ENCODE measurements around the gene LGMN. TPM values are rescaled to one million over a fixed set of nuclear protein-coding genes. Genes with fewer than 3 reads are reported as not detected.

Gene LGMN
- polyA plus RNA-seq, 1 of the 3 experiments (the other 2 are of a cell fraction), result 76.3 TPM

DNA sequence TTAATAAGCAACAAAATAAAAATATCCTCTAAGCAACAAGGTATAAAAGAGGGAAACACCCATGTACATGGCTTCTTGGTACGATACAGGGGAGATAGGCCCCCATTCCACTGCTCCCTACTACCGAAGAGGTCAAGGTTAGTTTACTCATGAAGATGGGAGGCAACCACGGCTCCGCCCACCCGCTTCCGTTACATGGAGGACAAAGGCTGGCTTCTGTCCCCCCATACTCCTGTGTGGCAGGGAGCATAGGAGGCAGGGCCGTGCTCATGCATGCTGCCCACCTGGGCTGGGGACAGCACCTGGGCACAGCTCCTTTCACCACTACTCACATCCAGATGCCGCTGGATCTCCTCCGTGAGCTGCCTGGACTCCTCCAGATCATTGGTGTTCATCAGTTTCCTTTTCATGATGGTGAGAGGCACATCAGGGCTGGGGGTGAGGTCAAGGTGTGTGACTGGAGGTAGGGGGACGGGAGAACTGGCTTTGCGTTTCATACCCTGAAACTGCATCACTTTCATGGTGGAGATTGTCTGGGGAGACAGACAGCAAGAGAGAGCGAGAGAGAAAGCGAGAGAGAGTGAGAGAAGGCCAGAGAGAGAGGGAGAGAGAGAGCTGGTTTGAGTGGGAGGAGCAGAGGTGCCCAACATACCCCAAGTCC is 39.0 kb downstream of the LGMN start:
- H3K27ac ChIP-seq (ENCODE audit: low read depth in 2 of 2, low read length in 1 of 2), result peak overlapping the region in 1 of 2 experiments; percentile 57; a peak in 2 of 4 replicates
- H3K9me2 ChIP-seq, result no peaks in the 10 kb centered on the region

DNA sequence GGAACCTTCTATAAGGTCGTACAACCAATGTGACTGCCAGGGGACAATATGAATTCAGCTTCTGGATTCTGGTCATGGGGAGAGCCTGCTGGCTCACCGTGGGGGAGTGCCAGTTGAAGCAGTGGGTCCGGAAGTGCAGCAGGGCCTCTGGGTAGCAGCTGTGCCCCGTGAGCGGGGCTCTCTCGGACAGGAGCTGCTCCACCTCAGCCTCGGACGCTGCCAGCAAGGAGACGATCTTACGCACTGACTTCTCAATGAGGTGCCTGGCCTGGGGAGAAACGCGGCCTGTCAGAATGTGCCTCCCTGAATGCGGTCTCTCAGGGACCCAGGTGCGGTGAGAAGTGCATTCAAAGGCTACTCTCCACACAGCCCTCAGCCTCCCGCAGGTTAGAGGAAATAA is 42.0 kb downstream of the LGMN start:
- no peaks in the 10 kb centered on the region for H3K79me2 ChIP-seq (ENCODE audit: insufficient read depth)
- no peak for DNase-seq
- no peak overlapping the region for H3K4me3 ChIP-seq (ENCODE audit: low read depth in 2 of 2, low read length in 1 of 2)
- 96% methylated on average over 12 of the region's 15 CpGs for WGBS (ENCODE audit: low lambda C conversion rate)
- ChIA-PET POLR2A (no interaction called here), CTCF (no interaction called here)
- H3K36me3 ChIP-seq (replicated peaks in 1 of 2; ENCODE audit: control insufficient read depth in 1 of 2, insufficient read depth in 2 of 2, low read length in 1 of 2), result peaks cover 0 to 6% of the 10 kb centered on the region in 2 experiments
- H2AFZ ChIP-seq (ENCODE audit: low read depth), result no peak overlapping the region
- 0 out of 4 replicates have a peak, but pooled peaks cover 0 to 8% of the 10 kb centered on the region in 2 experiments for H3K4me1 ChIP-seq (ENCODE audit: control insufficient read depth in 1 of 2, insufficient read depth in 2 of 2, low read depth in 1 of 2, low read length in 1 of 2)
- no peaks in the 10 kb centered on the region for H3K27me3 ChIP-seq (ENCODE audit: insufficient read depth)
- H3K9me3 ChIP-seq, result no peaks in the 10 kb centered on the region
- no peak overlapping the region for H3K9ac ChIP-seq
- TF ChIP-seq NRF1 (IDR thresholded peaks at IDR 0.05; ENCODE audit: low read depth, low read length), result no peak
- TF ChIP-seq EZH2phosphoT487 (IDR thresholded peaks at IDR 0.05; ENCODE audit: borderline replicate concordance, low read depth), result no peak
- TF ChIP-seq, protein P1, sequence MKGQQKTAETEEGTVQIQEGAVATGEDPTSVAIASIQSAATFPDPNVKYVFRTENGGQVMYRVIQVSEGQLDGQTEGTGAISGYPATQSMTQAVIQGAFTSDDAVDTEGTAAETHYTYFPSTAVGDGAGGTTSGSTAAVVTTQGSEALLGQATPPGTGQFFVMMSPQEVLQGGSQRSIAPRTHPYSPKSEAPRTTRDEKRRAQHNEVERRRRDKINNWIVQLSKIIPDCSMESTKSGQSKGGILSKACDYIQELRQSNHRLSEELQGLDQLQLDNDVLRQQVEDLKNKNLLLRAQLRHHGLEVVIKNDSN (IDR thresholded peaks at IDR 0.05; ENCODE audit: borderline replicate concordance, low read depth), result no peak
- TF ChIP-seq, protein P2, sequence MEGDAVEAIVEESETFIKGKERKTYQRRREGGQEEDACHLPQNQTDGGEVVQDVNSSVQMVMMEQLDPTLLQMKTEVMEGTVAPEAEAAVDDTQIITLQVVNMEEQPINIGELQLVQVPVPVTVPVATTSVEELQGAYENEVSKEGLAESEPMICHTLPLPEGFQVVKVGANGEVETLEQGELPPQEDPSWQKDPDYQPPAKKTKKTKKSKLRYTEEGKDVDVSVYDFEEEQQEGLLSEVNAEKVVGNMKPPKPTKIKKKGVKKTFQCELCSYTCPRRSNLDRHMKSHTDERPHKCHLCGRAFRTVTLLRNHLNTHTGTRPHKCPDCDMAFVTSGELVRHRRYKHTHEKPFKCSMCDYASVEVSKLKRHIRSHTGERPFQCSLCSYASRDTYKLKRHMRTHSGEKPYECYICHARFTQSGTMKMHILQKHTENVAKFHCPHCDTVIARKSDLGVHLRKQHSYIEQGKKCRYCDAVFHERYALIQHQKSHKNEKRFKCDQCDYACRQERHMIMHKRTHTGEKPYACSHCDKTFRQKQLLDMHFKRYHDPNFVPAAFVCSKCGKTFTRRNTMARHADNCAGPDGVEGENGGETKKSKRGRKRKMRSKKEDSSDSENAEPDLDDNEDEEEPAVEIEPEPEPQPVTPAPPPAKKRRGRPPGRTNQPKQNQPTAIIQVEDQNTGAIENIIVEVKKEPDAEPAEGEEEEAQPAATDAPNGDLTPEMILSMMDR (IDR thresholded peaks at IDR 0.05), result no peak
- no peak for TF ChIP-seq GATA2 (CRISPR knock-in tag; IDR thresholded peaks at IDR 0.05)
- TF ChIP-seq FOXJ3 (CRISPR knock-in tag; IDR thresholded peaks at IDR 0.05), result no peak
- no peak for TF ChIP-seq SIN3A (IDR thresholded peaks at IDR 0.05; ENCODE audit: borderline replicate concordance, low read depth, low read length)
- TF ChIP-seq TCF12 (IDR thresholded peaks at IDR 0.05), result no peak
- no peak for TF ChIP-seq JUND (IDR thresholded peaks at IDR 0.05)
- TF ChIP-seq, protein P3, sequence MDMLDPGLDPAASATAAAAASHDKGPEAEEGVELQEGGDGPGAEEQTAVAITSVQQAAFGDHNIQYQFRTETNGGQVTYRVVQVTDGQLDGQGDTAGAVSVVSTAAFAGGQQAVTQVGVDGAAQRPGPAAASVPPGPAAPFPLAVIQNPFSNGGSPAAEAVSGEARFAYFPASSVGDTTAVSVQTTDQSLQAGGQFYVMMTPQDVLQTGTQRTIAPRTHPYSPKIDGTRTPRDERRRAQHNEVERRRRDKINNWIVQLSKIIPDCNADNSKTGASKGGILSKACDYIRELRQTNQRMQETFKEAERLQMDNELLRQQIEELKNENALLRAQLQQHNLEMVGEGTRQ (IDR thresholded peaks at IDR 0.05; ENCODE audit: borderline replicate concordance, low read depth, low read length), result no peak
- no peak for TF ChIP-seq TAF1 (IDR thresholded peaks at IDR 0.05; ENCODE audit: borderline replicate concordance, low read depth, low read length)
- no peak for TF ChIP-seq RAD21 (IDR thresholded peaks at IDR 0.05; ENCODE audit: low read length)
- TF ChIP-seq, protein P4, sequence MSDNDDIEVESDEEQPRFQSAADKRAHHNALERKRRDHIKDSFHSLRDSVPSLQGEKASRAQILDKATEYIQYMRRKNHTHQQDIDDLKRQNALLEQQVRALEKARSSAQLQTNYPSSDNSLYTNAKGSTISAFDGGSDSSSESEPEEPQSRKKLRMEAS (IDR thresholded peaks at IDR 0.05; ENCODE audit: low read depth), result no peak
- TF ChIP-seq, protein P5, sequence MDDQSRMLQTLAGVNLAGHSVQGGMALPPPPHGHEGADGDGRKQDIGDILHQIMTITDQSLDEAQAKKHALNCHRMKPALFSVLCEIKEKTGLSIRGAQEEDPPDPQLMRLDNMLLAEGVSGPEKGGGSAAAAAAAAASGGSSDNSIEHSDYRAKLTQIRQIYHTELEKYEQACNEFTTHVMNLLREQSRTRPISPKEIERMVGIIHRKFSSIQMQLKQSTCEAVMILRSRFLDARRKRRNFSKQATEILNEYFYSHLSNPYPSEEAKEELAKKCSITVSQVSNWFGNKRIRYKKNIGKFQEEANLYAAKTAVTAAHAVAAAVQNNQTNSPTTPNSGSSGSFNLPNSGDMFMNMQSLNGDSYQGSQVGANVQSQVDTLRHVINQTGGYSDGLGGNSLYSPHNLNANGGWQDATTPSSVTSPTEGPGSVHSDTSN (IDR thresholded peaks at IDR 0.05), result no peak
- TF ChIP-seq, protein P6, sequence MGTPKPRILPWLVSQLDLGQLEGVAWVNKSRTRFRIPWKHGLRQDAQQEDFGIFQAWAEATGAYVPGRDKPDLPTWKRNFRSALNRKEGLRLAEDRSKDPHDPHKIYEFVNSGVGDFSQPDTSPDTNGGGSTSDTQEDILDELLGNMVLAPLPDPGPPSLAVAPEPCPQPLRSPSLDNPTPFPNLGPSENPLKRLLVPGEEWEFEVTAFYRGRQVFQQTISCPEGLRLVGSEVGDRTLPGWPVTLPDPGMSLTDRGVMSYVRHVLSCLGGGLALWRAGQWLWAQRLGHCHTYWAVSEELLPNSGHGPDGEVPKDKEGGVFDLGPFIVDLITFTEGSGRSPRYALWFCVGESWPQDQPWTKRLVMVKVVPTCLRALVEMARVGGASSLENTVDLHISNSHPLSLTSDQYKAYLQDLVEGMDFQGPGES (IDR thresholded peaks at IDR 0.05; ENCODE audit: low read depth, low read length), result no peak
- H3K9me2 ChIP-seq, result no peaks in the 10 kb centered on the region
- H3K4me2 ChIP-seq, result no peak overlapping the region
- H3F3A ChIP-seq (replicated peaks; ENCODE audit: insufficient read depth), result peaks cover 5% of the 10 kb centered on the region
- no peak overlapping the region for H3K27ac ChIP-seq (ENCODE audit: low read depth in 2 of 2, low read length in 1 of 2)
- no peaks in the 10 kb centered on the region for H4K20me1 ChIP-seq (ENCODE audit: insufficient read depth)

More for the DNA sequence above, 39.0 kb downstream of the LGMN start:
- DNase-seq, result no peak
- Histone ChIP-seq H3K27me3 (ENCODE audit: insufficient read depth) (no peaks in the 10 kb centered on the region), H3K4me1 (ENCODE audit: control insufficient read depth in 1 of 2, insufficient read depth in 2 of 2, low read depth in 1 of 2, low read length in 1 of 2) (0 out of 4 replicates have a peak, but pooled peaks cover 0 to 8% of the 10 kb centered on the region in 2 experiments), H3K4me3 (ENCODE audit: low read depth in 2 of 2, low read length in 1 of 2) (no peak overlapping the region), H3K9ac (no peak overlapping the region), H3F3A (replicated peaks; ENCODE audit: insufficient read depth) (peaks cover 5% of the 10 kb centered on the region), H3K79me2 (ENCODE audit: insufficient read depth) (no peaks in the 10 kb centered on the region), H3K4me2 (peak overlapping the region; percentile 11; the same call in 1 of the 2 replicates), H3K36me3 (replicated peaks in 1 of 2; ENCODE audit: control insufficient read depth in 1 of 2, insufficient read depth in 2 of 2, low read length in 1 of 2) (peaks cover 0 to 4% of the 10 kb centered on the region in 2 experiments), H2AFZ (ENCODE audit: low read depth) (no peak overlapping the region), H4K20me1 (ENCODE audit: insufficient read depth) (no peaks in the 10 kb centered on the region), H3K9me3 (no peaks in the 10 kb centered on the region)
- TF ChIP-seq FOXM1 (IDR thresholded peaks at IDR 0.05; ENCODE audit: low read depth) (no peak), EZH2phosphoT487 (IDR thresholded peaks at IDR 0.05; ENCODE audit: borderline replicate concordance, low read depth) (no peak)
- ChIA-PET POLR2A (no interaction called here), CTCF (interaction anchor here (0.7 to 2.0 kb wide), 6 partner anchors 17 to 75 kb away, joined by 3 to 8 read pairs (median 3); no protein-coding TSS in a partner anchor)
- WGBS (ENCODE audit: low lambda C conversion rate), result 95% methylated on average over 12 of the region's 13 CpGs
